Prostate gland (tissue), 2 donors: ENCODE data around the gene RGS10. TPM values are rescaled to one million over a fixed set of nuclear protein-coding genes. Genes with fewer than 3 reads are reported as not detected.

Experiments
- DNase-seq: peaks from one replicate; pipeline ENCODE4 v3.0.0-alpha.2; 2019; ENCODE audit warnings: low spot score
- H3K27ac ChIP-seq, 2 donors: fragments of 200-600 bp; sonication (generic); 2 replicates each; pipeline ENCODE4 v1.5.1; 2017 to 2019
- H3K27me3 ChIP-seq: fragments of 200-600 bp; sonication (generic); replicated peaks from 2 replicates; pipeline ENCODE4 v1.5.1; 2019; ENCODE audit not compliant: insufficient read depth
- H3K36me3 ChIP-seq, 2 donors: fragments of 200-600 bp; sonication (generic); 1 replicate in 1 of 2; 2 replicates in 1 of 2; pipeline versions ENCODE4 v1.5.1 to v1.8.1; 2017 to 2019
- H3K4me1 ChIP-seq: fragments of 200-600 bp; sonication (generic); replicated peaks from 2 replicates; pipeline ENCODE4 v1.5.1; 2019
- H3K4me3 ChIP-seq, 2 donors: fragments of 200-600 bp; sonication (generic); 2 replicates each; pipeline ENCODE4 v1.5.1; 2017 to 2019
- H3K9me3 ChIP-seq: fragments of 200-600 bp; sonication (generic); 2 replicates; pipeline ENCODE4 v1.5.1; 2017
- POLR2A ChIP-seq: fragments of 450-650 bp; IDR thresholded peaks from one replicate; pipeline ENCODE4 v1.6.1; 2016; ENCODE audit warnings: antibody characterized with exemption, mild to moderate bottlenecking
- POLR2AphosphoS5 ChIP-seq: sonication (generic); formaldehyde crosslinking; IDR thresholded peaks from one replicate; pipeline ENCODE4 v1.6.1; 2017; ENCODE audit warnings: antibody characterized with exemption
- WGBS: methylation state at CpG from one replicate; pipeline ENCODE4 v1.1.5; 2018; 5-methylcytosine and 5-hydroxymethylcytosine counted together
- intact Hi-C: fragments of 100-400 bp; cut with DNase I; formaldehyde crosslinking; loops from one replicate; pipeline ENCODE4 v1.14.2; 2022
- total RNA-seq, 2 donors: library from RNA; depleted of rRNA; stranded (reverse); fragments of >200 nt; gene quantifications; one replicate each; pipeline ENCODE4 v1.1.0, GENCODE V29; 2016
- TF ChIP-seq, protein P1 (sequence below), 4 experiments: fragments of 200-600 bp in 2 of 4; fragments of 450-650 bp in 2 of 4; sonication (generic) in 2 of 4; IDR thresholded peaks; 1 replicate in 3 of 4; 2 replicates in 1 of 4; pipeline ENCODE4 v1.5.1; 2016 to 2019; ENCODE audit warnings: antibody characterized with exemption in 4 of 4, mild to moderate bottlenecking in 2 of 4, moderate library complexity in 2 of 4

The RGS10 gene
- total RNA-seq, 2 donors from 2014 or later = 12.4 to 67.7 TPM

DNA sequence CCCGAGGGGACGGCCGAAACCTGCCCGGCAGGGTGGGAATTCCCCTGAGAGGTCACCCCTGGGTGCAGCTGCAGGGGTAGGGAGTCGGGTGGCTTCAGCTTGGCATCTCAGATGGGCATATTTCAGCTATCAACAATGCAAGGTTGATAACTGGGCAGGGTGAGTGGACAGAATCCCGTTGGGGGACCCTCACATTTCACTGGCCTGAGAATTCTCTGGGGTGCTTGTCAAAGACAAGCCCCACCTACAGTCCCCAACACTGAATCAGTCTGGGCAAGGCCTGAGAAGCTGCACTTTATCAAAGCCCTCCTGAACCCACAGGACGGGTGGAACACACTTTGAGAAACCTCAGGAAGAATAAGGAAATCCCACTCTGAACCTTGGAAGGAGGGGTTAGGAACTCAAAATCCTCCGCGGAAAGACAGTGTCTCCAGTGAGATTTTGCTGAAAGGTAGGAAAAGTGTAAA lies 3.1 kb downstream of the RGS10 start:
- no peak for TF ChIP-seq POLR2A
- TF ChIP-seq, protein P1, sequence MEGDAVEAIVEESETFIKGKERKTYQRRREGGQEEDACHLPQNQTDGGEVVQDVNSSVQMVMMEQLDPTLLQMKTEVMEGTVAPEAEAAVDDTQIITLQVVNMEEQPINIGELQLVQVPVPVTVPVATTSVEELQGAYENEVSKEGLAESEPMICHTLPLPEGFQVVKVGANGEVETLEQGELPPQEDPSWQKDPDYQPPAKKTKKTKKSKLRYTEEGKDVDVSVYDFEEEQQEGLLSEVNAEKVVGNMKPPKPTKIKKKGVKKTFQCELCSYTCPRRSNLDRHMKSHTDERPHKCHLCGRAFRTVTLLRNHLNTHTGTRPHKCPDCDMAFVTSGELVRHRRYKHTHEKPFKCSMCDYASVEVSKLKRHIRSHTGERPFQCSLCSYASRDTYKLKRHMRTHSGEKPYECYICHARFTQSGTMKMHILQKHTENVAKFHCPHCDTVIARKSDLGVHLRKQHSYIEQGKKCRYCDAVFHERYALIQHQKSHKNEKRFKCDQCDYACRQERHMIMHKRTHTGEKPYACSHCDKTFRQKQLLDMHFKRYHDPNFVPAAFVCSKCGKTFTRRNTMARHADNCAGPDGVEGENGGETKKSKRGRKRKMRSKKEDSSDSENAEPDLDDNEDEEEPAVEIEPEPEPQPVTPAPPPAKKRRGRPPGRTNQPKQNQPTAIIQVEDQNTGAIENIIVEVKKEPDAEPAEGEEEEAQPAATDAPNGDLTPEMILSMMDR (IDR thresholded peaks at IDR 0.05) = no peak
- TF ChIP-seq POLR2AphosphoS5 = no peak

DNA sequence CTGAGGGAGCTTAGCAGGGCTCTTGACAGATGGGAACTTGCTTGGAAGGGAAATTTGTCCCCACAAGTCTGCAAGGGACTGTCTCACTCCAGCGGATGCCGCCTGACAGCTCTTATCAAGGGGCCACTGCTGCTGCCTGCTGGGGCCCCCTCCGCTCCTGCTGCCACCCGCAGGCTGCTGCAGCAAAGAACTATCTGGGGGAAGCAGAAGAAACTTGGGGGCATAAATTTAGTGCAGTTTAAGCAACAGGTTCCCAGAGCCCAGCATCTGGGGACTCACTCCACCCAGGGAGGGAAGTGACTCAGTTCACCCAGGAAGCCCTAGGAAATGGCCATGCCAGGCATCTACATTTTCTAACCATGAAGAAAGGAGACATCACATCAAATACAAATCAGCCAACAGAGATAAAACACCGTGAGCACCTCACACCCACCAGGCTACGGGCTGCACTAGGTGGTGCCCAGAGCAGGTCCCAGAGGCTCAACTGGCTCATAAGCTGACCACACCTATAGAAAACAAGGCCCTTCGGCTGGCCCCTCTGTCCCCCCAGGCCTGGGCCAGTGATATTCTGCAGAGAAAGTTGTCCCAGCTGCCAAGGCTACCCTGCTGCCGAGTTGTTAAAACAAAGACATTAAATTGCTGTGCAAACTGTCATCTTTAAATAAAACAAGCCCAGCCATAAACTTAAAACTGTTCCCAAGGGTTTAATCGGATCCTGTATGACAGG lies 3.7 kb downstream of the RGS10 start:
- no peaks in the 10 kb centered on the region for H3K36me3 ChIP-seq
- TF ChIP-seq POLR2AphosphoS5 (peak; percentile 18), POLR2A (no peak)
- TF ChIP-seq, protein P1 (IDR thresholded peaks at IDR 0.05) = no peak
- no peaks in the 10 kb centered on the region for H3K27me3 ChIP-seq
- H3K27ac ChIP-seq = peak overlapping the region; percentile 70 to 73
- no peak overlapping the region for H3K4me3 ChIP-seq
- no peak for DNase-seq
- no peaks in the 10 kb centered on the region for H3K9me3 ChIP-seq
- H3K4me1 ChIP-seq = peaks cover 16% of the 10 kb centered on the region
- 54% methylated on average over 9 of the region's 9 CpGs for WGBS
- intact Hi-C loops = no loop called here

More for the DNA sequence above, 3.1 kb downstream of the RGS10 start:
- no peak overlapping the region for H3K4me3 ChIP-seq
- peak overlapping the region; percentile 70 to 73 for H3K27ac ChIP-seq
- H3K36me3 ChIP-seq = no peaks in the 10 kb centered on the region
- no peaks in the 10 kb centered on the region for H3K27me3 ChIP-seq
- H3K4me1 ChIP-seq = peaks cover 16% of the 10 kb centered on the region
- no peaks in the 10 kb centered on the region for H3K9me3 ChIP-seq
- intact Hi-C loops = no loop called here
- peak; percentile 23 for DNase-seq
- WGBS = 43% methylated on average over 9 of the region's 9 CpGs

DNA sequence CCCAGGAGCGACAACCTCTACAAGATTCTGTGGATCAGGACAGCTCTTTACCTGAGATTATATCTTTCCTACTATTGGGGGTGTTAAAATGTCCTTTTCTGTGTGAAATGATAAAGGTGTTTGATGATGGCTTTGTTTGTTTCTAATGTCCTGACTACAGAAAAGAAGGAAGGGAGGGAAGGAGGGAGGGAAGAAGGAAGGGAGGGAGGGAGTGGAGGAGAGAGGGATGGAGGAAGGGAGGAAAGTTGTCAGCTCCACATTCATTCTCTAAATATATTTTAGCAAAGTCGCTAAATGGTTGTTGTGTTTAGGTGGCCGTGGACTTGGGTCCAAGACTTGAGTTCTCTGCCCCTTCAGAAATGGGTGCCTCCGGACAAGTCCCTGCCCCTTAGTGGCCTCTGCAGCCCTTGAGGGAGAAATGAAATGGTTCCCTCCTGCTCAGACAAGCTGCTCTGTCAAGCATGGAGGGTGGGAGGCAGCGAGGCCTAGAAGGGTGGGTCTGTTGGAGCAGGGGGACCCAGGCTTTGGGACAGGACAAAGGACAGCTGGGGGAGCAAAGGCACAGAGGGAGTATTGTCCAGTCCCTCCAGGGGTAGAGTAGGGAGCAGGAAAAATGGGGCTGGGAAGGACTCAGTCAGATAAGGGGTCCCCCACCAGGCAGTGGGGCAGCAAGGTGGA lies 4.4 kb downstream of the RGS10 start:
- no peaks in the 10 kb centered on the region for H3K27me3 ChIP-seq
- no peaks in the 10 kb centered on the region for H3K9me3 ChIP-seq
- TF ChIP-seq, protein P1 (IDR thresholded peaks at IDR 0.05) = no peak
- TF ChIP-seq POLR2AphosphoS5 (no peak), POLR2A (no peak)
- intact Hi-C loops = no loop called here
- no peaks in the 10 kb centered on the region for H3K36me3 ChIP-seq
- H3K4me1 ChIP-seq = peaks cover 16% of the 10 kb centered on the region
- H3K27ac ChIP-seq = peak overlapping the region; percentile 70 to 73
- WGBS = 81% methylated on average over 5 of the region's 5 CpGs
- H3K4me3 ChIP-seq = no peak overlapping the region
- no peak for DNase-seq

DNA sequence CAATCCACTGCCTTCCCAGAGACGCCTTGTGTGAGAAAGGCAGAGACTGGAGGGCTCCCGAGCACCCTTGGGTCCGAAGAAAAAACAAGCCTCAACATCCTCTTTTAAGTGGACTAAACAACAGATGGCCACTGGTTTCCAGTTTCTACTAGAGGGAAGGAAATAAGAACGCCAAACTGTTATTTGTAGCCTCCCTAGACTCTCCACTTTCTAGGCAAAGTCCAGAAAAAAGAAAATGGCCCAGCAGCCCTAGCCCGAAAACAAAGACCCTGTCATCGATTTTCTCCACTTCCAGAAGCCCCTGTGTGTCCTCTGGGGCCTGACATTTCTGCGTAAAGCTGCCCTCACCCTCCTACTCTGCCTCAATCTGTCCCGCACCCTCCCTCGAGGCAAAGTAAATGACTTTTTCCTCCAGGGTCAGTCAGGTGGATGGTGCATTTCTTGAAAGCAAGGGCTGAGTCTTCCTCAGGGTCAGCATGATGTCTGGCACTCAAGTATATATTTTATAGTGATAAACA lies 6.0 kb downstream of the RGS10 start:
- Histone ChIP-seq H3K4me3 (no peak overlapping the region), H3K9me3 (no peaks in the 10 kb centered on the region), H3K27ac (peak overlapping the region in 1 of 2 donors; percentile 48), H3K36me3 (no peaks in the 10 kb centered on the region), H3K27me3 (no peaks in the 10 kb centered on the region), H3K4me1 (peaks cover 16% of the 10 kb centered on the region)
- intact Hi-C loops = no loop called here
- WGBS = 86% methylated on average over 9 of the region's 9 CpGs
- DNase-seq = no peak
- TF ChIP-seq, protein P1 (IDR thresholded peaks at IDR 0.05) = no peak
- TF ChIP-seq POLR2A (no peak), POLR2AphosphoS5 (no peak)
